ENCODE data around the gene SLC35F1.

DNA sequence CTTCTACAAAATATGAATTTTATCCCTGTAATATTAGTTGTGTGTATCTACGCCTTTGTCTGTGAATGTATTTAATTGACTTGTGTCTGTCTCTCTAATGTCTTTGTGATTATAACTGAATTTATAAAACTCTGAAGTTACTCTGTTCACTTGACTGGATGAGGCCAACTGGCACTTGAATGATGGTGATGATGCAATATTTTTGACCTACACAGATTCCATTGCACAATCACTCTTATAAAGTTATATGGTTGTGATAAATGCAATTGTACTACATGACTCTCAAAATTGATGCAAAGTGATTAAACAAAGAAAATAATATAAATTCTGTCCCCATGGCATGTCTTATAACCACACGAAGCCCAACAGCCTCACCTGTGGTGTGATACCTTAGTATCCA is 353.8 kb downstream of the SLC35F1 start:
- TF ChIP-seq, protein P1, sequence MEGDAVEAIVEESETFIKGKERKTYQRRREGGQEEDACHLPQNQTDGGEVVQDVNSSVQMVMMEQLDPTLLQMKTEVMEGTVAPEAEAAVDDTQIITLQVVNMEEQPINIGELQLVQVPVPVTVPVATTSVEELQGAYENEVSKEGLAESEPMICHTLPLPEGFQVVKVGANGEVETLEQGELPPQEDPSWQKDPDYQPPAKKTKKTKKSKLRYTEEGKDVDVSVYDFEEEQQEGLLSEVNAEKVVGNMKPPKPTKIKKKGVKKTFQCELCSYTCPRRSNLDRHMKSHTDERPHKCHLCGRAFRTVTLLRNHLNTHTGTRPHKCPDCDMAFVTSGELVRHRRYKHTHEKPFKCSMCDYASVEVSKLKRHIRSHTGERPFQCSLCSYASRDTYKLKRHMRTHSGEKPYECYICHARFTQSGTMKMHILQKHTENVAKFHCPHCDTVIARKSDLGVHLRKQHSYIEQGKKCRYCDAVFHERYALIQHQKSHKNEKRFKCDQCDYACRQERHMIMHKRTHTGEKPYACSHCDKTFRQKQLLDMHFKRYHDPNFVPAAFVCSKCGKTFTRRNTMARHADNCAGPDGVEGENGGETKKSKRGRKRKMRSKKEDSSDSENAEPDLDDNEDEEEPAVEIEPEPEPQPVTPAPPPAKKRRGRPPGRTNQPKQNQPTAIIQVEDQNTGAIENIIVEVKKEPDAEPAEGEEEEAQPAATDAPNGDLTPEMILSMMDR (IDR thresholded peaks at IDR 0.05), result no peak
- TF ChIP-seq POLR2A (IDR thresholded peaks at IDR 0.05), result no peak
